Neural cell (in vitro differentiated cells): ENCODE data around the gene ODF2L. TPM values are rescaled to one million over a fixed set of nuclear protein-coding genes. Genes with fewer than 3 reads are reported as not detected.

ENCODE experiments used
- H2AFZ ChIP-seq: fragments of 200-600, 300-800 bp; sonication (generic), shearing (Covaris generic); 2 replicates; pipeline ENCODE4 v1.6.0; 2014; ENCODE audit warnings: low read depth, mild to moderate bottlenecking, antibody characterized with exemption, low read length, moderate library complexity
- H3F3A ChIP-seq: fragments of 200-600 bp; shearing (Covaris generic); 2 replicates; pipeline ENCODE4 v1.6.1; 2016; ENCODE audit warnings: mild to moderate bottlenecking, moderate library complexity, mixed read lengths, antibody characterized with exemption, low read length; ENCODE audit not compliant: insufficient read depth, poor library complexity, severe bottlenecking
- H3K27ac ChIP-seq: fragments of 200-600, 300-800 bp; sonication (generic), shearing (Covaris generic); 2 replicates; pipeline ENCODE4 v1.5.1; 2014; ENCODE audit warnings: mild to moderate bottlenecking, low read length, moderate library complexity
- H3K27me3 ChIP-seq: fragments of 300-800, 200-600 bp; sonication (generic), shearing (Covaris generic); 2 replicates; pipeline ENCODE4 v1.6.0; 2014; ENCODE audit warnings: mild to moderate bottlenecking, low read depth, low read length, moderate library complexity; ENCODE audit not compliant: insufficient read depth
- H3K36me3 ChIP-seq: fragments of 300-800, 200-600 bp; sonication (generic), shearing (Covaris generic); 2 replicates; pipeline ENCODE4 v1.5.1; 2014; ENCODE audit warnings: mild to moderate bottlenecking, antibody characterized with exemption, low read length, moderate library complexity; ENCODE audit not compliant: insufficient read depth
- H3K4me2 ChIP-seq: fragments of 300-800, 200-600 bp; sonication (generic), shearing (Covaris generic); 2 replicates; pipeline ENCODE4 v1.6.0; 2014; ENCODE audit warnings: mild to moderate bottlenecking, low read length
- H3K4me3 ChIP-seq: fragments of 300-800, 200-600 bp; sonication (generic), shearing (Covaris generic); 2 replicates; pipeline ENCODE4 v1.5.1; 2014; ENCODE audit warnings: mild to moderate bottlenecking, low read length, moderate library complexity
- H3K79me2 ChIP-seq: fragments of 200-600 bp; shearing (Covaris generic); replicated peaks from 2 replicates; pipeline ENCODE4 v1.6.0; 2014; ENCODE audit warnings: mild to moderate bottlenecking, low read length, moderate library complexity; ENCODE audit not compliant: insufficient read depth
- H3K9ac ChIP-seq: fragments of 300-800, 200-600 bp; sonication (generic), shearing (Covaris generic); 2 replicates; pipeline ENCODE4 v1.6.1; 2016; ENCODE audit warnings: mild to moderate bottlenecking, low read length, mixed read lengths
- H3K9me2 ChIP-seq: fragments of 200-600 bp; shearing (Covaris generic); 2 replicates; pipeline ENCODE4 v1.6.1; 2016; ENCODE audit warnings: mild to moderate bottlenecking, low read length, mixed read lengths; ENCODE audit not compliant: insufficient read depth
- H3K9me3 ChIP-seq: fragments of 200-600, 300-800 bp; sonication (generic), shearing (Covaris generic); 2 replicates; pipeline ENCODE4 v1.6.1; 2016; ENCODE audit warnings: mild to moderate bottlenecking, mixed run types, low read length, moderate library complexity, mixed read lengths
- H4K20me1 ChIP-seq: fragments of 200-600 bp; shearing (Covaris generic); 2 replicates; pipeline ENCODE4 v1.6.1; 2016; ENCODE audit warnings: mild to moderate bottlenecking, mixed run types; ENCODE audit not compliant: insufficient read depth
- EP300 ChIP-seq: fragments of 450-650 bp; conservative IDR thresholded peaks from 2 replicates; pipeline ENCODE4 v1.6.1; 2014; ENCODE audit warnings: antibody characterized with exemption, mild to moderate bottlenecking, moderate library complexity; ENCODE audit not compliant: poor library complexity, severe bottlenecking
- EZH2 ChIP-seq: fragments of 200-600, 300-800 bp; shearing (Covaris generic), sonication (generic); IDR thresholded peaks from 2 replicates; pipeline ENCODE4 v1.6.1; 2014; ENCODE audit warnings: antibody characterized with exemption, low read length, borderline replicate concordance, mild to moderate bottlenecking; ENCODE audit not compliant: insufficient read depth, poor library complexity, severe bottlenecking
- MXI1 ChIP-seq: fragments of 450-650 bp; conservative IDR thresholded peaks from 2 replicates; pipeline ENCODE4 v1.6.1; 2014; ENCODE audit warnings: antibody characterized with exemption, mild to moderate bottlenecking; ENCODE audit not compliant: poor library complexity, severe bottlenecking
- POLR2AphosphoS5 ChIP-seq: IDR thresholded peaks from 2 replicates; pipeline ENCODE4 v1.6.1; 2012
- RAD21 ChIP-seq: fragments of 450-650 bp; conservative IDR thresholded peaks from 2 replicates; pipeline ENCODE4 v1.6.1; 2014; ENCODE audit warnings: antibody characterized with exemption, mild to moderate bottlenecking, moderate library complexity
- REST ChIP-seq: IDR thresholded peaks from 2 replicates; pipeline ENCODE4 v1.6.1; 2012; ENCODE audit warnings: borderline replicate concordance
- SMC3 ChIP-seq: fragments of 450-650 bp; conservative IDR thresholded peaks from 2 replicates; pipeline ENCODE4 v1.6.1; 2014; ENCODE audit warnings: antibody characterized with exemption, mild to moderate bottlenecking, moderate library complexity; ENCODE audit not compliant: poor library complexity
- TAF1 ChIP-seq: IDR thresholded peaks from 2 replicates; pipeline ENCODE4 v1.6.1; 2012; ENCODE audit warnings: low read depth
- polyA plus RNA-seq: library from polyadenylated mRNA; depleted of rRNA; stranded (reverse); fragments of >200 nt; gene quantifications from 2 replicates; pipeline ENCODE4 v1.2.3, GENCODE V29; 2014
- TF ChIP-seq, protein P1 (sequence below): fragments of 450-650 bp; IDR thresholded peaks from 2 replicates; pipeline ENCODE4 v1.5.1; 2014; ENCODE audit warnings: antibody characterized with exemption, mild to moderate bottlenecking, moderate library complexity; ENCODE audit not compliant: poor library complexity, severe bottlenecking

ODF2L gene
- polyA plus RNA-seq, 1 donor from 2014 or later = 138 TPM

- Histone ChIP-seq H3K27me3 (no peaks in the 10 kb centered on the region), H2AFZ (no peak overlapping the region), H4K20me1 (no peaks in the 10 kb centered on the region), H3K79me2 (no peaks in the 10 kb centered on the region), H3K27ac (no peak overlapping the region), H3K36me3 (no peaks in the 10 kb centered on the region), H3K9me3 (no peaks in the 10 kb centered on the region), H3K9ac (no peak overlapping the region), H3K4me3 (no peak overlapping the region), H3K9me2 (no peaks in the 10 kb centered on the region), H3K4me2 (no peak overlapping the region), H3F3A (no peaks in the 10 kb centered on the region)
- no peak for TF ChIP-seq POLR2AphosphoS5
- no peak for TF ChIP-seq REST
- TF ChIP-seq TAF1 = no peak
Observed at GRCh38 chr1:86335916-86336315, 60.2 kb downstream of the ODF2L start.

DNA sequence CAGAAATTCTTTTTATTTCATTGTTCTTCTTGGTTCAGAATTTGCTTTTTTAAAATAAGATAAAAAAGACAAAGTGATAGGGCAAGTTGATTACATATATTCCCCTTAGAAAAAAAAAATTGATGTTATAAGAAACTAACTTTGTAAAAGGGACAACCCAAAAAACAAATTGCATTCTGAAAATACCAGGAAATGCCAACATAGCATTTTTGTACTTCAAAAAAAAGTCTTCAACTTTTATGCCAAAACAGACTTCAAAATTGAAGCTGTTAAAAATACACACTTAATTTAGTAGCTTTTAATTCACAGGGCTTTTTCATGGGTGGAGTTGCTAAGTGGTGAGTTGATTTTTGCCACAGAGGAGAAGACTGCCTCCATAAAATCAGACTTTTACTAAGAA, 70.9 kb downstream of the ODF2L start:
- Histone ChIP-seq H3K27me3 (no peaks in the 10 kb centered on the region), H3K79me2 (no peaks in the 10 kb centered on the region), H3K9me2 (no peaks in the 10 kb centered on the region), H3K36me3 (no peaks in the 10 kb centered on the region), H3F3A (no peaks in the 10 kb centered on the region), H3K9ac (no peak overlapping the region), H2AFZ (no peak overlapping the region), H3K9me3 (no peaks in the 10 kb centered on the region), H3K4me2 (no peak overlapping the region), H3K4me3 (no peak overlapping the region), H4K20me1 (no peaks in the 10 kb centered on the region), H3K27ac (no peak overlapping the region)
- no peak for TF ChIP-seq TAF1
- TF ChIP-seq EZH2 = no peak
- TF ChIP-seq SMC3 = no peak
- no peak for TF ChIP-seq REST
- no peak for TF ChIP-seq RAD21
- no peak for TF ChIP-seq POLR2AphosphoS5
- TF ChIP-seq MXI1 = no peak
- TF ChIP-seq, protein P1, sequence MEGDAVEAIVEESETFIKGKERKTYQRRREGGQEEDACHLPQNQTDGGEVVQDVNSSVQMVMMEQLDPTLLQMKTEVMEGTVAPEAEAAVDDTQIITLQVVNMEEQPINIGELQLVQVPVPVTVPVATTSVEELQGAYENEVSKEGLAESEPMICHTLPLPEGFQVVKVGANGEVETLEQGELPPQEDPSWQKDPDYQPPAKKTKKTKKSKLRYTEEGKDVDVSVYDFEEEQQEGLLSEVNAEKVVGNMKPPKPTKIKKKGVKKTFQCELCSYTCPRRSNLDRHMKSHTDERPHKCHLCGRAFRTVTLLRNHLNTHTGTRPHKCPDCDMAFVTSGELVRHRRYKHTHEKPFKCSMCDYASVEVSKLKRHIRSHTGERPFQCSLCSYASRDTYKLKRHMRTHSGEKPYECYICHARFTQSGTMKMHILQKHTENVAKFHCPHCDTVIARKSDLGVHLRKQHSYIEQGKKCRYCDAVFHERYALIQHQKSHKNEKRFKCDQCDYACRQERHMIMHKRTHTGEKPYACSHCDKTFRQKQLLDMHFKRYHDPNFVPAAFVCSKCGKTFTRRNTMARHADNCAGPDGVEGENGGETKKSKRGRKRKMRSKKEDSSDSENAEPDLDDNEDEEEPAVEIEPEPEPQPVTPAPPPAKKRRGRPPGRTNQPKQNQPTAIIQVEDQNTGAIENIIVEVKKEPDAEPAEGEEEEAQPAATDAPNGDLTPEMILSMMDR = no peak
- TF ChIP-seq EP300 = no peak
